Activated CD4-positive, alpha-beta T cell treated with anti-CD3 and anti-CD28 coated beads, Interleukin-2, Interleukin-4, amounts not matched to agents 100 ng/mL and 50 ng/mL, durations not matched to agents 16 hours and 8 hours (primary cell): ENCODE results near the gene CDH8.
"Not testable (repeated sequence)": the region's sequence is repeated elsewhere in the genome, so short reads cannot be mapped to it uniquely, and the experiment has no call there.

Experiments
- DNase-seq: peaks from one replicate; pipeline ENCODE4 v3.0.0-alpha.2; 2020; ENCODE audit warnings: low spot score

Gene CDH8

GRCh38 chr16:61934601-61935000 is 101.6 kb downstream of the CDH8 start:
- no peak for DNase-seq

- no peak for DNase-seq
These were observed 106.5 kb downstream of the CDH8 start for GRCh38 chr16:61929776-61930175.

GRCh38 chr16:61926766-61927165 is 109.5 kb downstream of the CDH8 start:
- no peak for DNase-seq

- DNase-seq = no peak
These were observed 112.6 kb downstream of the CDH8 start for GRCh38 chr16:61923629-61924028.

- no peak for DNase-seq
These were observed 114.9 kb downstream of the CDH8 start for GRCh38 chr16:61921373-61921772.

- DNase-seq = not testable (repeated sequence)
These were observed 118.1 kb downstream of the CDH8 start for GRCh38 chr16:61917865-61918826.

DNA sequence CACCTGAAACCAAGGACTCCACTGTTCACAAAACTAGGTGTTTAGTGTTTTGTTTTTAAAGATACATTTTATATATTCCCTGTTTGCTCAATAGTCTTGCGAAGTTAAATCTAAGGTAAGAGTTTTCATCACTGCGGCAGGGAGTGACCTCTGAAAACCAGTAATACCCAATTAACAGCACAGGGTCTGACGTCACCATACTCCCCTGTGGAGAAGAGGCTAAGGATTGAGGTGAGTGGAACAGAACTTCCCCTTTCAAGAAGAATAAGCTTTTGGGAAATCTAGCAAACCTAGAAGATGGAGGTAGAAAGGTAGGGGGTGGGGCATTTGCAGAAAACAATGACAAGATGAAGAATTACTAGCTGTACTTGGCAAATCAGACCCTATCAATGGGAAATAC is 120.7 kb downstream of the CDH8 start:
- no peak for DNase-seq

- no peak for DNase-seq
These were observed 127.2 kb downstream of the CDH8 start for GRCh38 chr16:61909074-61909473.

GRCh38 chr16:61908426-61908825 is 127.8 kb downstream of the CDH8 start:
- no peak for DNase-seq

DNA sequence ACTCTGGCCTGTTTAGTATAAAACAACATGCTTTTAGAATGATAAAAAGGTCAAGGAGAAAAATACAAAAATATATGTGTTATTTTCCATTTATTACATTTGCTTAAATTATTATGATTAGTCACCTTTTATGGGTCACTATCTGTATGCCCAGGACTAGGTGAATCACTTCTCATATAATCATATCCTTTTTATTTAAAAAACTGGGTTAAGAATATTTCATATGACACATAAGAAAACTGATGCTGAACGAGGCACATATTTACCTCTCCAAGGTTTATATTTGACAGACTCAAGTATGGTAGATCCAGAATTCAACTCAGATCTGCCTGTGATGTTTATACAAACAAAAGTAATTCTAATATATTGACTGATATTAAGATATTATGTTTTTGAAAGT is 134.5 kb downstream of the CDH8 start:
- no peak for DNase-seq

- DNase-seq = no peak
These were observed 135.8 kb downstream of the CDH8 start for GRCh38 chr16:61900482-61900881.

- DNase-seq = no peak
These were observed 138.6 kb downstream of the CDH8 start for GRCh38 chr16:61897657-61898056.

GRCh38 chr16:61892531-61892930 is 143.7 kb downstream of the CDH8 start:
- DNase-seq = no peak

GRCh38 chr16:61891460-61891859 is 144.8 kb downstream of the CDH8 start:
- DNase-seq = no peak

GRCh38 chr16:61890386-61890785 is 145.9 kb downstream of the CDH8 start:
- no peak for DNase-seq

DNA sequence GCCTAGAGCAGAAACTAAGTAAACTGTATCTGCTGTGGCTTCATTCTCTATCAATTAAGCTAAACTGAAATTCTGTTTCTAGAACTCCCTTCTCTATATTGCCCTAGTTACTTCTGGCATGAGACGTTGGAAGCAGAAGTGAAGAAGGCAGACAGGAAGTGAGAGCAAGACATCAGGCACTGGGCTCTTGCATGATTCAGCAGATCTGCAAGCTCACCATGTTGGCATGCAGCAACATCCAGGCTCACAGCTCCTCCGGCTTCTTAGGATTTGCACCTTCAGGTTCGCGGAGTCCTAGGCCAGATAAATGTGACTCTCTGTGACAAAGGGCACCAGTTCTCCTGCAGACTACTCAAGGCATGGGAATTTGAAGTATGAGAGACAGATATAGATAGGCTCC is 148.3 kb downstream of the CDH8 start:
- no peak for DNase-seq

DNA sequence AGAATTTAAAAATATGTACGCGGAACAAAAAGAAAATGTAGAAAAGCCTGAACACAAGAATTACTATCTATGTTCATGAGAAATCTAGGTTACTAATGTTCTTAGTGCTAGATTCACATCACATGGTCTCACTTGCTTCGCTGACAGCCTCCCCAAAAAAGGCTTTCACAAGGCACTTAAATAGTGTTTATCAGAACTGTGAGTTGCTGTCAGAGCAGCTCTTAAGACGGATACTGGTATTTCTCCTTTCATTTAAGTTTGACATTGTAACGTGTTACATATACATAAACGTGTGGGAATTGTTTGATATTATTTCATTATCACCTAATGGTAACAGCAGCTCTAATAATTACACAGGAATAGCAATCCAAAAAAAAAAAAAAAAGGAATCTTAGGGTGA is 150.9 kb downstream of the CDH8 start:
- DNase-seq = no peak

GRCh38 chr16:61879306-61879705 is 156.9 kb downstream of the CDH8 start:
- no peak for DNase-seq

- DNase-seq = no peak
These were observed 158.8 kb downstream of the CDH8 start for GRCh38 chr16:61877436-61877835.

DNA sequence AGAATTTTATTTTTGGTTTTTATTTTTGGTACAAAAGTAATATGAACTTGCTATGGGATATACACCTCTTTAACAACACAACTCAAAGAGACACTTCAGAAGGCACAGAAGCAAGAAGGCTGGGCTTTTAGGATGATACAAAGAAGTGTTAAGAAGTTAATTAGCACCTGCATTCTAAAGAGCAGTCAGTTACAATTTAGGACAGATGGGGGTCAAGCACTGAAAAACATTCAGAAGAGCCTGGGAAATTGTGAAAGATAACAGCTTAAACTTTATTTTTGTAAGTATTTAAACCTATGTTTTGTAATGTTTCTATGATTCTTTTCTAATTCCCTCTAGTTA is 163.5 kb downstream of the CDH8 start:
- no peak for DNase-seq

DNA sequence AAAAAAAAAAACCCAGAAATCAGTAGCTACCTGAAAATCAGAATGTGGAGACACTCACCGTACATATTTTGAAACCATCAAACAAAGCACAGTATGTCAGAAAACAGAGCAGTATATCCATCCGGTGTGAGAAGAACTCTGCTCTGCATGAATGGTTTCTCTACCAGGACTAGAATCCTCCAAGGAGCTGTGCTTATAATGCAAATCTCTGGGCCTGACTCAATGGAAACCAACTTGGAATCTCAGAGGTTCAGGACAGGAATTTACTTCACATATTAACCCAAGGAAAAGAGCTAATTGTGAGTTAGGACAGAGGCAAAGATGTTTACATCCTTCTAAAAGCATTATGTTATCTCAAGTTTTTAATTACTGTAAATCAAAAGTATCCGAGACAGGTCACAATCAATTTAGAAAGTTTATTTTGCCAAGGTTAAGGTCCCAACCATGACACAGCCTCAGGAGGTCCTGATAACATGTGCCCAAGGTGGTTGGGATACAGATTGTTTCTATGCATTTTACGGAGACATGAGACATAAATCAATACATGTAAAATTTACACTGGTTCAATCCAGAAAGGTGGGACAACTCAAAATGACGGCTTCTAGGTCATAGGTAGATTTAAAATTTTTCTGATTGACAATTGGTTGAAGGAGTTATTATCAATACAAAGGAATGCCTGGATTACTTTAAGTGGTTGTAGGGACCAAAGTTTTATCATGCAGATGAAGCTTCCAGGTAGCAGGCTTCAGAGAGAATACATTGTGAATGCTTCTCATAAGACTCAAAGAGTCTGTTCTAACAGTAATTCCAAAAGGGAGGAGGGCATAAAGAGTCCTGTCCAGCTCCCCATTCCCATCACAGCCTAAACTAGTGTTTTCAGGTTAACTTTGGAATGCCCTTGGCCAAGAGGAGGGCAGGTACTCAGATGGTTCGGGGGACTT is 164.1 kb downstream of the CDH8 start:
- no peak for DNase-seq

- DNase-seq = no peak
These were observed 173.8 kb downstream of the CDH8 start for GRCh38 chr16:61862221-61863155.
